SK-N-SH (cell line): ENCODE data around the gene OSBPL10. TPM values are rescaled to one million over a fixed set of nuclear protein-coding genes. Genes with fewer than 3 reads are reported as not detected.
"Not testable (repeated sequence)": the region's sequence is repeated elsewhere in the genome, so short reads cannot be mapped to it uniquely, and the experiment has no call there.

Experiments
- CTCF ChIA-PET: fragments of 300-600, 350-600 bp; formaldehyde crosslinking; extraction: SDS; loops from one replicate; lab custom pipeline; 2021; lab: Yijun Ruan, JAX
- POLR2A ChIA-PET: fragments of 350-600 bp; sonication (Branson Sonifier 250); formaldehyde crosslinking; extraction: SDS; loops from one replicate; lab custom pipeline; 2020; ENCODE audit warnings: antibody characterized with exemption, inconsistent platforms; lab: Yijun Ruan, JAX
- DNase-seq: peaks from one replicate; pipeline ENCODE4 v3.0.0; 2012
- H2AFZ ChIP-seq: fragments of 200-600 bp; sonication (generic); 2 replicates; pipeline ENCODE4 v1.8.1; 2016; ENCODE audit warnings: antibody characterized with exemption, mild to moderate bottlenecking, low read depth
- H3F3A ChIP-seq: fragments of 200-600 bp; sonication (generic); replicated peaks from 2 replicates; pipeline ENCODE3; 2016; ENCODE audit warnings: antibody characterized with exemption, mild to moderate bottlenecking; ENCODE audit not compliant: insufficient read depth
- H3K27ac ChIP-seq, 2 experiments: fragments of 200-500 bp in 1 of 2; fragments of 200-600 bp in 1 of 2; sonication (Bioruptor generic) in 1 of 2; sonication (generic), shearing (Covaris generic) in 1 of 2; 2 replicates each; pipeline versions ENCODE4 v1.5.1 to v1.6.1; 2014 to 2016; ENCODE audit warnings: low read depth in 2 of 2, inconsistent platforms in 1 of 2, low read length in 1 of 2, mild to moderate bottlenecking in 1 of 2, mixed read lengths in 1 of 2
- H3K27me3 ChIP-seq: fragments of 200-600 bp; sonication (generic), shearing (Covaris generic); 2 replicates; pipeline ENCODE4 v1.6.1; 2016; ENCODE audit warnings: mixed run types; ENCODE audit not compliant: insufficient read depth
- H3K36me3 ChIP-seq, 2 experiments: fragments of 200-500 bp in 1 of 2; fragments of 200-600 bp in 1 of 2; sonication (Bioruptor generic) in 1 of 2; sonication (generic) in 1 of 2; replicated peaks in 1 of 2; 2 replicates each; pipeline versions ENCODE3 to v1.5.1; 2014 to 2016; ENCODE audit warnings: low read length in 1 of 2, mild to moderate bottlenecking in 1 of 2; ENCODE audit not compliant: insufficient read depth in 2 of 2, control insufficient read depth in 1 of 2
- H3K4me1 ChIP-seq, 2 experiments: fragments of 200-500 bp in 1 of 2; fragments of 200-600 bp in 1 of 2; sonication (Bioruptor generic) in 1 of 2; sonication (generic), shearing (Covaris generic) in 1 of 2; 2 replicates each; pipeline versions ENCODE4 v1.5.1 to v1.6.1; 2014 to 2016; ENCODE audit warnings: low read depth in 1 of 2, low read length in 1 of 2, mixed run types in 1 of 2; ENCODE audit not compliant: insufficient read depth in 2 of 2, control insufficient read depth in 1 of 2
- H3K4me2 ChIP-seq: fragments of 200-600 bp; sonication (generic), shearing (Covaris generic); 2 replicates; pipeline ENCODE4 v1.6.1; 2017; ENCODE audit warnings: mixed run types
- H3K4me3 ChIP-seq, 2 experiments: fragments of 200-500 bp in 1 of 2; fragments of 200-600 bp in 1 of 2; sonication (Bioruptor generic) in 1 of 2; sonication (generic), shearing (Covaris generic) in 1 of 2; 2 replicates each; pipeline versions ENCODE4 v1.5.1 to v1.8.1; 2014 to 2016; ENCODE audit warnings: low read depth in 2 of 2, inconsistent platforms in 1 of 2, low read length in 1 of 2, mild to moderate bottlenecking in 1 of 2, mixed read lengths in 1 of 2, moderate library complexity in 1 of 2
- H3K79me2 ChIP-seq: fragments of 200-600 bp; sonication (generic); 2 replicates; pipeline ENCODE4 v1.8.1; 2017; ENCODE audit warnings: mild to moderate bottlenecking; ENCODE audit not compliant: insufficient read depth
- H3K9ac ChIP-seq: fragments of 200-600 bp; sonication (generic); 2 replicates; pipeline ENCODE4 v1.6.1; 2017; ENCODE audit warnings: mixed run types
- H3K9me2 ChIP-seq: fragments of 200-600 bp; sonication (generic); 2 replicates; pipeline ENCODE4 v1.6.1; 2017; ENCODE audit warnings: mixed run types
- H3K9me3 ChIP-seq: fragments of 200-600 bp; sonication (generic); 2 replicates; pipeline ENCODE4 v1.6.1; 2017; ENCODE audit warnings: mixed run types, mild to moderate bottlenecking, moderate library complexity
- H4K20me1 ChIP-seq: fragments of 200-600 bp; sonication (generic); 2 replicates; pipeline ENCODE4 v1.6.1; 2017; ENCODE audit warnings: mild to moderate bottlenecking, mixed run types; ENCODE audit not compliant: insufficient read depth
- EP300 ChIP-seq, 2 experiments: IDR thresholded peaks; 2 replicates each; pipeline versions ENCODE4 v1.4.0 to v1.6.1; 2012; ENCODE audit warnings: borderline replicate concordance in 1 of 2, low read depth in 1 of 2, low read length in 1 of 2
- GATA2 ChIP-seq: sonication (generic); formaldehyde crosslinking; IDR thresholded peaks from 2 replicates; pipeline ENCODE4 v1.5.0; 2020; ENCODE audit warnings: mild to moderate bottlenecking, missing genetic modification reagents
- MEF2A ChIP-seq: IDR thresholded peaks from 2 replicates; pipeline ENCODE4 v1.4.0; 2012; ENCODE audit warnings: low read depth, borderline replicate concordance
- RFX5 ChIP-seq: IDR thresholded peaks from 2 replicates; pipeline ENCODE4 v1.6.1; 2012; ENCODE audit warnings: mild to moderate bottlenecking, improper control_type of control experiment, low read length
- TAF1 ChIP-seq: IDR thresholded peaks from 2 replicates; pipeline ENCODE4 v1.6.1; 2012; ENCODE audit warnings: low read depth, mild to moderate bottlenecking, low read length, moderate library complexity, borderline replicate concordance
- YY1 ChIP-seq: IDR thresholded peaks from 2 replicates; pipeline ENCODE4 v1.4.0; 2012; ENCODE audit warnings: low read depth, mild to moderate bottlenecking
- WGBS: methylation state at CpG from one replicate; pipeline ENCODE4 v1.1.6; 2017; ENCODE audit warnings: low lambda C conversion rate; 5-methylcytosine and 5-hydroxymethylcytosine counted together
- polyA plus RNA-seq, 3 experiments: library from polyadenylated mRNA; depleted of rRNA; stranded (reverse); fragments of >200 nt; gene quantifications; 2 replicates each; pipeline ENCODE4 v1.2.3, GENCODE V29; 2012
- TF ChIP-seq, protein P1 (sequence below): fragments of 150-350 bp; IDR thresholded peaks from 2 replicates; pipeline ENCODE4 v1.6.1; 2017; ENCODE audit warnings: antibody characterized with exemption, low read length, low read depth, borderline replicate concordance
- TF ChIP-seq, protein P2 (sequence below): fragments of 200-600 bp; sonication (generic); IDR thresholded peaks from 2 replicates; pipeline ENCODE4 v1.6.1; 2017; ENCODE audit warnings: antibody characterized with exemption, mild to moderate bottlenecking, moderate library complexity
- TF ChIP-seq, protein P3 (sequence below): fragments of 150-350 bp; IDR thresholded peaks from 2 replicates; pipeline ENCODE4 v1.6.1; 2016; ENCODE audit warnings: mild to moderate bottlenecking, low read depth, low read length

Gene OSBPL10
- polyA plus RNA-seq, 1 of the 3 experiments (the other 2 are of a cell fraction), result 0.12 TPM

DNA sequence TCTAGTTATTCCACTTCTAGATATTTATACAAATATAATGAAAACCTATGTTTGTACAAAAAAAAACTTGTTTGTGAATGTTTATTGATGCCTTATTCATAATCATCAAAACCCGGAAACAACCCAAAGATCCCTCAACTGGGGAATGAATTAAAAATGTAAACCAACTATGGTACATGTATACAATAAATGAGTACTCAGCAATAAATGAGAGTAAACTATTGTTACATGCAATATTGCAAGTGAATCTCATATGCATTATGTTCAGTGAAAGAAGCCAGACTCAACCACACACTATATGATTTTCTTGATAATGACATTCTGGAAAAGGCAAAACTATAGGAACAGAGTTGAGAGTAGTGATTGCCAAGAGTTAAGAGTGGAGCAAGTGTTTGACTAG lies 12.8 kb upstream of the OSBPL10 start:
- Histone ChIP-seq H2AFZ (no peak overlapping the region), H3K79me2 (no peaks in the 10 kb centered on the region), H3K27ac (no peak overlapping the region), H3K9me3 (no peaks in the 10 kb centered on the region), H3K4me1 (no peaks in the 10 kb centered on the region), H3K9me2 (no peaks in the 10 kb centered on the region), H3F3A (no peaks in the 10 kb centered on the region), H3K27me3 (no peaks in the 10 kb centered on the region), H3K4me2 (no peak overlapping the region), H3K36me3 (no peaks in the 10 kb centered on the region), H3K4me3 (no peak overlapping the region), H3K9ac (no peak overlapping the region), H4K20me1 (no peaks in the 10 kb centered on the region)
- WGBS, result 65% methylated on average over 1 of the region's 1 CpG
- DNase-seq, result no peak
- CTCF ChIA-PET, result interaction anchor here (0.6 kb wide), 1 partner anchor 343 kb away, joined by 3 read pairs; no protein-coding TSS in a partner anchor
- POLR2A ChIA-PET, result no interaction called here
- TF ChIP-seq MEF2A, result no peak
- TF ChIP-seq, protein P1, sequence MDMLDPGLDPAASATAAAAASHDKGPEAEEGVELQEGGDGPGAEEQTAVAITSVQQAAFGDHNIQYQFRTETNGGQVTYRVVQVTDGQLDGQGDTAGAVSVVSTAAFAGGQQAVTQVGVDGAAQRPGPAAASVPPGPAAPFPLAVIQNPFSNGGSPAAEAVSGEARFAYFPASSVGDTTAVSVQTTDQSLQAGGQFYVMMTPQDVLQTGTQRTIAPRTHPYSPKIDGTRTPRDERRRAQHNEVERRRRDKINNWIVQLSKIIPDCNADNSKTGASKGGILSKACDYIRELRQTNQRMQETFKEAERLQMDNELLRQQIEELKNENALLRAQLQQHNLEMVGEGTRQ, result no peak
- no peak for TF ChIP-seq TAF1
- TF ChIP-seq, protein P2, sequence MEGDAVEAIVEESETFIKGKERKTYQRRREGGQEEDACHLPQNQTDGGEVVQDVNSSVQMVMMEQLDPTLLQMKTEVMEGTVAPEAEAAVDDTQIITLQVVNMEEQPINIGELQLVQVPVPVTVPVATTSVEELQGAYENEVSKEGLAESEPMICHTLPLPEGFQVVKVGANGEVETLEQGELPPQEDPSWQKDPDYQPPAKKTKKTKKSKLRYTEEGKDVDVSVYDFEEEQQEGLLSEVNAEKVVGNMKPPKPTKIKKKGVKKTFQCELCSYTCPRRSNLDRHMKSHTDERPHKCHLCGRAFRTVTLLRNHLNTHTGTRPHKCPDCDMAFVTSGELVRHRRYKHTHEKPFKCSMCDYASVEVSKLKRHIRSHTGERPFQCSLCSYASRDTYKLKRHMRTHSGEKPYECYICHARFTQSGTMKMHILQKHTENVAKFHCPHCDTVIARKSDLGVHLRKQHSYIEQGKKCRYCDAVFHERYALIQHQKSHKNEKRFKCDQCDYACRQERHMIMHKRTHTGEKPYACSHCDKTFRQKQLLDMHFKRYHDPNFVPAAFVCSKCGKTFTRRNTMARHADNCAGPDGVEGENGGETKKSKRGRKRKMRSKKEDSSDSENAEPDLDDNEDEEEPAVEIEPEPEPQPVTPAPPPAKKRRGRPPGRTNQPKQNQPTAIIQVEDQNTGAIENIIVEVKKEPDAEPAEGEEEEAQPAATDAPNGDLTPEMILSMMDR, result no peak

DNA sequence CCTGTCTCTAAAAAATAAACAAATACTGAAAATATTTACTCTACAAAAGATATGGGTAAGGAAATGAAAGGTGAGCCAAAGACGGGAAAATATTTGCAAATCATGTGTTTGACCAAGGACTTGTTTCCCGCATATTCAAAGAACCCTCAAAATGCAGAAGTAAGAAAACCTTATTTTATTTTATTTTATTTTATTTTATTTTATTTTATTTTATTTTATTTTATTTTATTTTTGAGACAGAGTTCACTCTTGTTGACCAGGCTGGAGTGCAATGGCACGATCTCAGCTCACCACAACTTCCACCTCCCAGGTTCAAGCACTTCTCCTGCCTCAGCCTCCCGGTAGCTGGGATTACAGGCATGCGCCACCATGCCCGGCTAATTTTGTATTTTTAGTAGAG lies 11.9 kb upstream of the OSBPL10 start:
- WGBS, result 54% methylated on average over 6 of the region's 6 CpGs
- H3K9me2 ChIP-seq, H3K9ac ChIP-seq, H3K9me3 ChIP-seq, H3K36me3 ChIP-seq, H3K27me3 ChIP-seq, H3K27ac ChIP-seq, DNase-seq, H3K79me2 ChIP-seq, H3K4me2 ChIP-seq, H3K4me1 ChIP-seq, H2AFZ ChIP-seq, POLR2A ChIA-PET, CTCF ChIA-PET, H4K20me1 ChIP-seq, H3F3A ChIP-seq, H3K4me3 ChIP-seq: not testable (repeated sequence)

DNA sequence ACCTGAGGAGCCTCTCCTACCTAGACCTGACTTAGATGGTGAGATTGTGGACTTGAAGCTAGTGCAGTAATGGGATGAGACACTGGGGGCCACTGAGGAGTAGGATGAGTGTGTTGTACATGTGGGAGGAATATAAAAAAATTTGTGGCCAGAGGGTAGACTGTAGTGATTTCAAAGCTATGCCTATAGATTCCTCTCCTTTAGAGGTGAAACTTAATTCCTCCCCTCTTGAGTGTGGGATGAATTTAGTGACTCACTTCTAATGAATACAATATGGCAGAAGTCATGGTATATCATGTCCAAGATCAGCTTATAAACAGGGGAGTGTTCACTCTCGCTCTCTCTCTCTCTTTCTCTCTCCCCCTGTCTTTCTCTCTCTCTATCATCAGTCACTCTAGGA lies 7.2 kb upstream of the OSBPL10 start:
- DNase-seq, result no peak
- WGBS, result 45% methylated on average over 1 of the region's 1 CpG
- POLR2A ChIA-PET, result no interaction called here
- Histone ChIP-seq H3K36me3 (no peaks in the 10 kb centered on the region), H3K27ac (no peak overlapping the region), H3K9me2 (no peaks in the 10 kb centered on the region), H4K20me1 (no peaks in the 10 kb centered on the region), H3K9ac (no peak overlapping the region), H3F3A (no peaks in the 10 kb centered on the region), H2AFZ (no peak overlapping the region), H3K27me3 (no peaks in the 10 kb centered on the region), H3K4me2 (no peak overlapping the region)
- CTCF ChIA-PET, result interaction anchor here (1.0 kb wide), 1 partner anchor 9 kb away, joined by 3 read pairs; no protein-coding TSS in a partner anchor
- TF ChIP-seq EP300 (IDR thresholded peaks at IDR 0.05; ENCODE audit: borderline replicate concordance in 1 of 2, low read depth in 1 of 2, low read length in 1 of 2) (no peak), GATA2 (CRISPR knock-in tag) (no peak), RFX5 (no peak), YY1 (no peak)
- TF ChIP-seq, protein P3, sequence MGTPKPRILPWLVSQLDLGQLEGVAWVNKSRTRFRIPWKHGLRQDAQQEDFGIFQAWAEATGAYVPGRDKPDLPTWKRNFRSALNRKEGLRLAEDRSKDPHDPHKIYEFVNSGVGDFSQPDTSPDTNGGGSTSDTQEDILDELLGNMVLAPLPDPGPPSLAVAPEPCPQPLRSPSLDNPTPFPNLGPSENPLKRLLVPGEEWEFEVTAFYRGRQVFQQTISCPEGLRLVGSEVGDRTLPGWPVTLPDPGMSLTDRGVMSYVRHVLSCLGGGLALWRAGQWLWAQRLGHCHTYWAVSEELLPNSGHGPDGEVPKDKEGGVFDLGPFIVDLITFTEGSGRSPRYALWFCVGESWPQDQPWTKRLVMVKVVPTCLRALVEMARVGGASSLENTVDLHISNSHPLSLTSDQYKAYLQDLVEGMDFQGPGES, result no peak
- TF ChIP-seq, all 33 proteins: peak for 0
- Histone ChIP-seq H3K4me1 (no peaks in the 10 kb centered on the region), H3K79me2 (no peaks in the 10 kb centered on the region), H3K4me3 (no peak overlapping the region), H3K9me3 (no peaks in the 10 kb centered on the region)
